BE2C (cell line): Measurements from ENCODE around the gene SASH1.

Source experiments
- DNase-seq: peaks from one replicate; pipeline ENCODE4 v3.0.0-alpha.2; 2020
- H3K27me3 ChIP-seq: fragments of 250-450 bp; sonication (Bioruptor Pico); 2 replicates; pipeline ENCODE4 v1.5.1; 2020; ENCODE audit warnings: mild to moderate bottlenecking
- H3K36me3 ChIP-seq: fragments of 250-450 bp; sonication (Bioruptor Pico); 2 replicates; pipeline ENCODE4 v1.5.1; 2020; ENCODE audit warnings: mild to moderate bottlenecking
- H3K4me1 ChIP-seq: fragments of 250-450 bp; sonication (Bioruptor Pico); 2 replicates; pipeline ENCODE4 v1.5.1; 2020
- H3K4me3 ChIP-seq: 2 replicates; pipeline ENCODE4 v1.5.1; 2011; ENCODE audit warnings: low read depth, low read length
- H3K9me3 ChIP-seq: fragments of 250-450 bp; sonication (Bioruptor Pico); 2 replicates; pipeline ENCODE4 v1.5.1; 2020
- TF ChIP-seq, protein P1 (sequence below): IDR thresholded peaks from 2 replicates; pipeline ENCODE4 v1.5.1; 2012; ENCODE audit warnings: mild to moderate bottlenecking, low read depth, low read length

The SASH1 gene

GRCh38 chr6:148465670-148466069 lies 123.0 kb downstream of the SASH1 start:
- Histone ChIP-seq H3K9me3 (no peaks in the 10 kb centered on the region), H3K4me3 (no peak overlapping the region), H3K36me3 (no peaks in the 10 kb centered on the region), H3K27me3 (peaks cover 2% of the 10 kb centered on the region; the same call in 1 of the 2 replicates), H3K4me1 (no peaks in the 10 kb centered on the region)
- DNase-seq, result no peak
- TF ChIP-seq, protein P1, sequence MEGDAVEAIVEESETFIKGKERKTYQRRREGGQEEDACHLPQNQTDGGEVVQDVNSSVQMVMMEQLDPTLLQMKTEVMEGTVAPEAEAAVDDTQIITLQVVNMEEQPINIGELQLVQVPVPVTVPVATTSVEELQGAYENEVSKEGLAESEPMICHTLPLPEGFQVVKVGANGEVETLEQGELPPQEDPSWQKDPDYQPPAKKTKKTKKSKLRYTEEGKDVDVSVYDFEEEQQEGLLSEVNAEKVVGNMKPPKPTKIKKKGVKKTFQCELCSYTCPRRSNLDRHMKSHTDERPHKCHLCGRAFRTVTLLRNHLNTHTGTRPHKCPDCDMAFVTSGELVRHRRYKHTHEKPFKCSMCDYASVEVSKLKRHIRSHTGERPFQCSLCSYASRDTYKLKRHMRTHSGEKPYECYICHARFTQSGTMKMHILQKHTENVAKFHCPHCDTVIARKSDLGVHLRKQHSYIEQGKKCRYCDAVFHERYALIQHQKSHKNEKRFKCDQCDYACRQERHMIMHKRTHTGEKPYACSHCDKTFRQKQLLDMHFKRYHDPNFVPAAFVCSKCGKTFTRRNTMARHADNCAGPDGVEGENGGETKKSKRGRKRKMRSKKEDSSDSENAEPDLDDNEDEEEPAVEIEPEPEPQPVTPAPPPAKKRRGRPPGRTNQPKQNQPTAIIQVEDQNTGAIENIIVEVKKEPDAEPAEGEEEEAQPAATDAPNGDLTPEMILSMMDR, result no peak

- no peaks in the 10 kb centered on the region for H3K4me1 ChIP-seq
These were observed 123.5 kb downstream of the SASH1 start for GRCh38 chr6:148466158-148466557.

DNA sequence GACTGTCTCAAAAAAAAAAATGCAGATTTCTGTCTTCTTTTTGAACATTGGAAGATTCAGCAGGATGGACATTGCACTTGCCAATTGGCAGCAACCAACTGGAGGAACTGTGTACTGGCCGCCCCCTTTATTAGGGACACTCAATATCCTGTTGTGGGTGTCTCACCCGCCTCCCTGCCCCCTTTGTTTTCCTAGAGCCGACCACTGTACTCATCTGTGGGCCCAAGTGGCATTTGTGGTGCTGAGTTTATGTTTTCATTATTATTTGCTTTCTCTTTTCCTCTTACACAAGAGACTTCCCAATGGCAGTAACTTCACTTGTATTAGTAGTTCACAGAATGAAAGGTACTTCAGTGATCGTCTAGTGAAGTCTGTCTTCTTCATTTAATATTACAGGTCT lies 125.3 kb downstream of the SASH1 start:
- H3K9me3 ChIP-seq, result no peaks in the 10 kb centered on the region
- H3K36me3 ChIP-seq, result no peaks in the 10 kb centered on the region
- no peak overlapping the region for H3K4me3 ChIP-seq
- H3K27me3 ChIP-seq, result no peaks in the 10 kb centered on the region
- TF ChIP-seq, protein P1, result no peak
- H3K4me1 ChIP-seq, result no peaks in the 10 kb centered on the region
- no peak for DNase-seq

More at GRCh38 chr6:148466158-148466557, 123.5 kb downstream of the SASH1 start:
- Histone ChIP-seq H3K4me3 (no peak overlapping the region), H3K36me3 (no peaks in the 10 kb centered on the region), H3K9me3 (no peaks in the 10 kb centered on the region), H3K27me3 (peaks cover 2% of the 10 kb centered on the region; the same call in 1 of the 2 replicates)
- TF ChIP-seq, protein P1, result no peak
- DNase-seq, result no peak

DNA sequence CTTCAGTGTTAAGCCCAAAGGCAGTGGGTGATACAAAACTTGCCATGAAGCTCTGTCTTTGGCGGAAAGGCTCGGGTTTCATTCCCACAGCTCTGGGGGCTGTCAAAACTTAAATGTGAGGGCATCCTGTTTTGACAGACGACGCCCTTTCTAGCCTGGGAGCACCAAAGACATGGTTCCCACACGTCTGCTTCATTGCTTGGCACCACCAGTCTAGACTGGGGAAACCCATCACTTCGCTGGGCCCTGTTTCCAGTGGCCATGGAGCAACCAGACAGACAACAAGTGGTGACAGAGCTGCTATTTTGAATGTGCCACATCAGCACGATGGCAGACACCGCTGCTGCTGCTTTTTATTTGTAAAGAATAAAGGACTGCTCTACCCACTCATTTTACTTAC lies 127.5 kb downstream of the SASH1 start:
- H3K9me3 ChIP-seq, result no peaks in the 10 kb centered on the region
- DNase-seq, result no peak
- H3K4me1 ChIP-seq, result no peaks in the 10 kb centered on the region
- H3K27me3 ChIP-seq, result peaks cover 4% of the 10 kb centered on the region
- no peak overlapping the region for H3K4me3 ChIP-seq
- TF ChIP-seq, protein P1, result no peak
- no peaks in the 10 kb centered on the region for H3K36me3 ChIP-seq

DNA sequence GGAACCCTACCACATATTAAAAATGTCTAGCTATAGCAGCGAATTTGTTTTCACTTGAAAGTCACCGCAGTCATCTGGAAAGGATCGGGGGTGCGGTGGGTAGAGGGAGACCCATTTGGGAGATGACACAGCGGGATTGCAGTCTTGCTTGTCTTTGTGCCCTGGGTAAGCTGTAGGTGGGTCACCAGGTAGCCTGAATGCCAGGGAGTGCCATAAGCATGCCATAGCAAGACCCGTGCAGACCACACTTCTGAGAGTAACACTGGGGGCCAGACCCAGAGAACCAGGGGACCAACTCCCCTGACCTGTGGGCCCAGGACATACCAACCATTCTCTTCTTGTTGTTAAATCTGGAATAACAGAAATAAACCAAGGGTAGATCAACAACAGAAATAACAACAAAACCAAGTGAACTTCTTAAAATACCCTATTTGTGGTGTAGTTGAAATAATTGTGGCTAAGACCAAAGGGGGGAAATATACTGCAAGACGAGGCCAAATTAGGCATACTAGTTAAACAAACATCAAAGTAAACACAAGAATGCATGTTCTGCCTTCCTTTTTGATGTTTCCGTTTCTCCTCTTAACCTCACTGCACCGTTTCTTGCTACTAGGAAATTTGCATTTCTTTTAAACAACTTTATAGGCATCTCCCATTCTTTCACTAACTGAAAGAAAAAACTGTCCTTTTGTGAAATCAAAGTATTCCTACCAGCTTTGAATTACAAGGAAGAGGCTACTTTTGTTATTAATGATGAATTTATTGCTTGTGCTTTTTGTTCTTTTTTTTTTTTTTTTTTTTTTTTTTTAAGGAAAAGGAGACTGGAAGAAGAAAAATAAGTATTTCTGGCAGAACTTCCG lies 128.2 kb downstream of the SASH1 start:
- H3K27me3 ChIP-seq, result peaks cover 4% of the 10 kb centered on the region
- H3K4me1 ChIP-seq, result no peaks in the 10 kb centered on the region
- H3K4me3 ChIP-seq, result no peak overlapping the region
- DNase-seq, result no peak
- H3K36me3 ChIP-seq, result no peaks in the 10 kb centered on the region
- TF ChIP-seq, protein P1, result no peak
- no peaks in the 10 kb centered on the region for H3K9me3 ChIP-seq

GRCh38 chr6:148471624-148472159 lies 129.1 kb downstream of the SASH1 start:
- DNase-seq, result no peak
- TF ChIP-seq, protein P1, result no peak
- H3K4me3 ChIP-seq, result no peak overlapping the region
- peaks cover 4% of the 10 kb centered on the region for H3K27me3 ChIP-seq
- no peaks in the 10 kb centered on the region for H3K9me3 ChIP-seq
- no peaks in the 10 kb centered on the region for H3K36me3 ChIP-seq
- no peaks in the 10 kb centered on the region for H3K4me1 ChIP-seq
